Gastrocnemius medialis (tissue), 4 donors: ENCODE measurements around the gene TFPI. TPM values are rescaled to one million over a fixed set of nuclear protein-coding genes. Genes with fewer than 3 reads are reported as not detected.
"Not testable (repeated sequence)": the region's sequence is repeated elsewhere in the genome, so short reads cannot be mapped to it uniquely, and the experiment has no call there.

Experiments
- ATAC-seq, 2 donors: fragments of 150-250 bp; one replicate each; pipeline ENCODE4 v1.9.1; 2016
- DNase-seq, 2 donors: peaks; one replicate each; pipeline ENCODE4 v3.0.0-alpha.2; 2019
- H3K27ac ChIP-seq, 4 donors: fragments of 200-600 bp; sonication (generic); 1 replicate in 1 of 4; 2 replicates in 3 of 4; pipeline ENCODE4 v1.5.1; 2016 to 2018; ENCODE audit warnings: mild to moderate bottlenecking in 2 of 4, moderate library complexity in 1 of 4
- H3K27me3 ChIP-seq, 3 donors: fragments of 200-600 bp; sonication (generic) in 2 of 3; 1 replicate in 1 of 3; 2 replicates in 2 of 3; pipeline versions ENCODE4 v1.5.1 to v1.6.0; 2016 to 2019; ENCODE audit warnings: mild to moderate bottlenecking in 1 of 3, moderate library complexity in 1 of 3
- H3K36me3 ChIP-seq, 2 donors: fragments of 200-600 bp; sonication (generic) in 1 of 2; one replicate each; pipeline ENCODE4 v1.5.1; 2017 to 2018
- H3K4me1 ChIP-seq, 2 donors: fragments of 200-600 bp; sonication (generic) in 1 of 2; one replicate each; pipeline ENCODE4 v1.5.1; 2016 to 2017; ENCODE audit warnings: mild to moderate bottlenecking in 2 of 2
- H3K4me3 ChIP-seq, 4 donors: fragments of 200-600 bp; sonication (generic) in 3 of 4; 1 replicate in 1 of 4; 2 replicates in 3 of 4; pipeline ENCODE4 v1.5.1; 2016 to 2019; ENCODE audit warnings: mild to moderate bottlenecking in 2 of 4
- H3K9me3 ChIP-seq, 3 donors: fragments of 200-600 bp; sonication (generic) in 2 of 3; 1 replicate in 1 of 3; 2 replicates in 2 of 3; pipeline ENCODE4 v1.5.1; 2016 to 2019
- CTCF ChIP-seq, 5 experiments: fragments of 450-650 bp in 3 of 5; fragments of 200-600 bp in 2 of 5; sonication (generic) in 2 of 5; IDR thresholded peaks in 4 of 5; conservative IDR thresholded peaks in 1 of 5; 1 replicate in 4 of 5; 2 replicates in 1 of 5; pipeline ENCODE4 v1.5.1; 2016 to 2019; ENCODE audit warnings: antibody characterized with exemption in 5 of 5, mild to moderate bottlenecking in 3 of 5, moderate library complexity in 3 of 5
- POLR2A ChIP-seq, 2 donors: fragments of 450-650 bp; IDR thresholded peaks; one replicate each; pipeline ENCODE4 v1.6.1; 2017; ENCODE audit warnings: antibody characterized with exemption in 2 of 2, mild to moderate bottlenecking in 2 of 2, moderate library complexity in 2 of 2
- in situ Hi-C, 4 donors: fragments of 200-750 bp; cut with MboI; loops; one replicate each; pipeline versions ENCODE4 v1.15.0 to v1.8.0; 2017; ENCODE audit warnings: low sequenced_read_pairs in 4 of 4
- intact Hi-C: fragments of 100-400 bp; cut with DNase I; formaldehyde crosslinking; loops from one replicate; pipeline ENCODE4 v1.15.1; 2023; ENCODE audit warnings: low total_unique reads
- total RNA-seq, 4 donors: library from RNA; depleted of rRNA; stranded (reverse); fragments of >200 nt; gene quantifications; one replicate each; pipeline versions ENCODE4 v1.1.0 to v1.2.3, GENCODE V29; 2016

Gene TFPI
- total RNA-seq, 4 donors from 2014 or later, result 30.7 to 91.5 (median 54.7) TPM

GRCh38 chr2:187541086-187542085 lies 12.8 kb downstream of the TFPI start:
- Histone ChIP-seq H3K4me1 (peaks cover 7 to 15% of the 10 kb centered on the region in 2 donors), H3K27me3 (no peaks in the 10 kb centered on the region), H3K36me3 (no peaks in the 10 kb centered on the region), H3K27ac (peak overlapping the region; percentile 75 to 85 (median 78)), H3K4me3 (peak overlapping the region in 2 of 4 donors; percentile 1 to 10), H3K9me3 (no peaks in the 10 kb centered on the region)
- in situ Hi-C loops, result loop anchor here in 1 of 4 donors (25.0 kb wide), 1 partner anchor 1446 kb away; no protein-coding TSS in a partner anchor
- DNase-seq, result peak; percentile 35 to 43
- TF ChIP-seq CTCF (IDR thresholded peaks at IDR 0.05 in 4 of 5, conservative IDR thresholded peaks at IDR 0.05 in 1 of 5) (no peak), POLR2A (IDR thresholded peaks at IDR 0.05) (peak; percentile 20 to 57)
- intact Hi-C loops, result no loop called here
- peak; percentile 95 to 97 for ATAC-seq

DNA sequence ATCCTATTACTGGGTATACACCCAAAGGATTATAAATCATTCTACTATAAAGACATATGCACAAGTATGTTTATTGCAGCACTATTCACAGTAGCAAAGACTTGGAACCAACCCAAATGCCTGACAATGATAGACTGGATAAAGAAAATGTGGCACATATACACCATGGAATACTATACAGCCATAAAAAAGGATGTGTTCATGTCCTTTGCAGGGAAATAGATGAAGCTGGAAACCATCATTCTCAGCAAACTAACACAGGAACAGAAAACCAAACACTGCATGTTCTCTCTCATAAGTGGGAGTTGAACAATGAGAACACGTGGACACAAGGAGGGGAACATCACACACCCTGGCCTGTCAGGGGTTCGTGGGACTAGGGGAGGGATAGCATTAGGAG lies 16.0 kb downstream of the TFPI start:
- intact Hi-C loops, H3K27ac ChIP-seq, H3K9me3 ChIP-seq, H3K4me3 ChIP-seq, H3K4me1 ChIP-seq, H3K36me3 ChIP-seq, H3K27me3 ChIP-seq, ATAC-seq, DNase-seq: not testable (repeated sequence)
- in situ Hi-C loops, result loop anchor here in 1 of 4 donors (25.0 kb wide), 1 partner anchor 1449 kb away; no protein-coding TSS in a partner anchor

GRCh38 chr2:187535381-187535780 lies 18.9 kb downstream of the TFPI start:
- in situ Hi-C loops, result loop anchor here in 1 of 4 donors (25.0 kb wide), 1 partner anchor 1452 kb away; no protein-coding TSS in a partner anchor
- H3K27me3 ChIP-seq, H3K36me3 ChIP-seq, H3K27ac ChIP-seq, H3K4me3 ChIP-seq, intact Hi-C loops, DNase-seq, H3K4me1 ChIP-seq, H3K9me3 ChIP-seq, ATAC-seq: not testable (repeated sequence)

- no peaks in the 10 kb centered on the region for H3K36me3 ChIP-seq
- no peaks in the 10 kb centered on the region for H3K27me3 ChIP-seq
- in situ Hi-C loops (loop anchor here in 1 of 4 donors (25.0 kb wide), 1 partner anchor 1455 kb away; no protein-coding TSS in a partner anchor), intact Hi-C loops (no loop called here)
- H3K9me3 ChIP-seq, result no peaks in the 10 kb centered on the region
- no peak overlapping the region for H3K4me3 ChIP-seq
- H3K27ac ChIP-seq, result no peak overlapping the region
- no peak for ATAC-seq
- H3K4me1 ChIP-seq, result no peaks in the 10 kb centered on the region
- TF ChIP-seq CTCF (IDR thresholded peaks at IDR 0.05 in 4 of 5, conservative IDR thresholded peaks at IDR 0.05 in 1 of 5), result no peak
- no peak for TF ChIP-seq POLR2A (IDR thresholded peaks at IDR 0.05)
- DNase-seq, result no peak
Measured at GRCh38 chr2:187532333-187533120, 21.7 kb downstream of the TFPI start.

GRCh38 chr2:187529977-187530721 lies 24.1 kb downstream of the TFPI start:
- in situ Hi-C loops (loop anchor here in 1 of 4 donors (25.0 kb wide), 1 partner anchor 1457 kb away; no protein-coding TSS in a partner anchor), intact Hi-C loops (no loop called here)
- DNase-seq (no peak), ATAC-seq (no peak)
- H3K4me3 ChIP-seq, result no peak overlapping the region
- peaks cover 0 to 2% of the 10 kb centered on the region in 2 donors for H3K36me3 ChIP-seq
- no peaks in the 10 kb centered on the region for H3K27me3 ChIP-seq
- TF ChIP-seq POLR2A (IDR thresholded peaks at IDR 0.05) (no peak), CTCF (IDR thresholded peaks at IDR 0.05 in 4 of 5, conservative IDR thresholded peaks at IDR 0.05 in 1 of 5) (no peak)
- no peak overlapping the region for H3K27ac ChIP-seq
- peaks cover 9 to 14% of the 10 kb centered on the region in 2 donors for H3K4me1 ChIP-seq
- H3K9me3 ChIP-seq, result no peaks in the 10 kb centered on the region
